Right atrium auricular region (tissue), 2 donors: ENCODE measurements around the gene RAPGEF6. TPM values are rescaled to one million over a fixed set of nuclear protein-coding genes. Genes with fewer than 3 reads are reported as not detected.
"Not testable (repeated sequence)": the region's sequence is repeated elsewhere in the genome, so short reads cannot be mapped to it uniquely, and the experiment has no call there.

ENCODE experiments used
- DNase-seq: peaks from one replicate; pipeline ENCODE4 v3.0.0-alpha.2; 2019; ENCODE audit warnings: low spot score
- H3K27ac ChIP-seq, 2 donors: fragments of 200-600 bp; sonication (generic); 1 replicate in 1 of 2; 2 replicates in 1 of 2; pipeline ENCODE4 v1.5.1; 2016 to 2019
- H3K27me3 ChIP-seq, 2 donors: fragments of 200-600 bp; sonication (generic); one replicate each; pipeline versions ENCODE4 v1.5.1 to v1.6.0; 2017 to 2019
- H3K36me3 ChIP-seq: fragments of 200-600 bp; sonication (generic); one replicate; pipeline ENCODE4 v1.5.1; 2016
- H3K4me1 ChIP-seq, 2 donors: fragments of 200-600 bp; sonication (generic); one replicate each; pipeline versions ENCODE4 v1.5.1 to v1.6.0; 2017 to 2019
- H3K4me3 ChIP-seq, 2 donors: fragments of 200-600 bp; sonication (generic); 1 replicate in 1 of 2; 2 replicates in 1 of 2; pipeline ENCODE4 v1.5.1; 2017 to 2019; ENCODE audit warnings: mild to moderate bottlenecking in 1 of 2, moderate library complexity in 1 of 2
- H3K9me3 ChIP-seq, 2 donors: fragments of 200-600 bp; sonication (generic); one replicate each; pipeline ENCODE4 v1.5.1; 2019
- total RNA-seq, 2 donors: library from RNA; depleted of rRNA; stranded (reverse); fragments of >200 nt; gene quantifications; one replicate each; pipeline ENCODE4 v1.1.0, GENCODE V29; 2016
- TF ChIP-seq, protein P1 (sequence below), 2 donors: fragments of 200-600 bp; sonication (generic); IDR thresholded peaks; one replicate each; pipeline ENCODE4 v1.5.1; 2019; ENCODE audit warnings: antibody characterized with exemption in 2 of 2

RAPGEF6 gene
- total RNA-seq, 2 donors from 2014 or later = 10.0 to 14.0 TPM

DNA sequence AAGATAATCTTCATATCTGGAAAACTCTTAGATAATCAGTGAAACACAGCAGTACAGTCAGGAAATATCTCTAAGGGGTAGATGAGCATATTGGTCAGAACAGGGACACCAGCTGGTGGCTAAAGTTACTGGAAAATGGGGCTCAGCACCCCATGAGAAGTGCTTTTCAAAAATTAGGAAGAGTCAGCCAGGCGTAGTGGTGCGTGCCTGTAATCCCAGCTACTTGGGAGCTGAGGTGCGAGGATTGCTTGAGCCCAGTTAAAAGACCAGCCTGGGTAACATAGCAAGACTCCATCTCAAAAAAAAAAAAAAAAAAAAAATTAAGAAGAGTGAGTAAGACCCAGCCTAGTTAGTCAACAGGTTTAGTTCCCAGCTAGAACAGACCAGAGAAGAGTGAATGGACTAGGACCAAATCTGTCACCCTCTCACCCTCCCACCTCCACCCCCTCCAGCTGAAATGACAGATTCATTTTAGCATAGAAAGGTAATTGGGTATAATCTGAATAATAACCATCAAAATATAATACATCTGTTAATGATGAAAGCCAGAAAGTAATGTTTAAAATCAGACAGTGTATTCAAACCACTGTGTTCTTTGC is 250.3 kb downstream of the RAPGEF6 start:
- DNase-seq = no peak
- no peaks in the 10 kb centered on the region for H3K36me3 ChIP-seq
- H3K9me3 ChIP-seq = no peaks in the 10 kb centered on the region
- H3K27me3 ChIP-seq = no peaks in the 10 kb centered on the region
- no peak overlapping the region for H3K27ac ChIP-seq
- TF ChIP-seq, protein P1, sequence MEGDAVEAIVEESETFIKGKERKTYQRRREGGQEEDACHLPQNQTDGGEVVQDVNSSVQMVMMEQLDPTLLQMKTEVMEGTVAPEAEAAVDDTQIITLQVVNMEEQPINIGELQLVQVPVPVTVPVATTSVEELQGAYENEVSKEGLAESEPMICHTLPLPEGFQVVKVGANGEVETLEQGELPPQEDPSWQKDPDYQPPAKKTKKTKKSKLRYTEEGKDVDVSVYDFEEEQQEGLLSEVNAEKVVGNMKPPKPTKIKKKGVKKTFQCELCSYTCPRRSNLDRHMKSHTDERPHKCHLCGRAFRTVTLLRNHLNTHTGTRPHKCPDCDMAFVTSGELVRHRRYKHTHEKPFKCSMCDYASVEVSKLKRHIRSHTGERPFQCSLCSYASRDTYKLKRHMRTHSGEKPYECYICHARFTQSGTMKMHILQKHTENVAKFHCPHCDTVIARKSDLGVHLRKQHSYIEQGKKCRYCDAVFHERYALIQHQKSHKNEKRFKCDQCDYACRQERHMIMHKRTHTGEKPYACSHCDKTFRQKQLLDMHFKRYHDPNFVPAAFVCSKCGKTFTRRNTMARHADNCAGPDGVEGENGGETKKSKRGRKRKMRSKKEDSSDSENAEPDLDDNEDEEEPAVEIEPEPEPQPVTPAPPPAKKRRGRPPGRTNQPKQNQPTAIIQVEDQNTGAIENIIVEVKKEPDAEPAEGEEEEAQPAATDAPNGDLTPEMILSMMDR (IDR thresholded peaks at IDR 0.05) = no peak
- H3K4me1 ChIP-seq = peaks cover 0 to 22% of the 10 kb centered on the region in 2 donors
- no peak overlapping the region for H3K4me3 ChIP-seq

DNA sequence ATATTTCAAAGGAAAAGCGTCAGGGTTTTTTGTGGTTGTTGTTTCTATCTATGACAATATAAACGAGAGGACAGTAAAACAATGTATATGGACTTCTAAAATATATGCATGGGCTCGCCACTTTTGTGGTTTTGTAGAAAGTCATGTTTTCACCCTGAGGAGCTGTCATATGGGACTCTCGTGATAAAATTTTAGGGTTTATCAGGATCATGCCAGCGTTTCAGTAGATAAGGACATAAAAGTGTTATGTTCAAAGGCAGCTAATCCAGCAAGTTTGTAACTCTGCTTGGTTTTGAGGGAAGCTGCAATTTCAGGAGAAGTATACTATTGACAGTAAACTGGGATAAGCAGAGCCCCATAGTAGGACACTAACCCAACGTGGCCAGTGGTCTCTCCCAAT is 250.9 kb downstream of the RAPGEF6 start:
- Histone ChIP-seq H3K36me3 (no peaks in the 10 kb centered on the region), H3K9me3 (no peaks in the 10 kb centered on the region), H3K4me3 (no peak overlapping the region), H3K27me3 (no peaks in the 10 kb centered on the region), H3K4me1 (peaks cover 0 to 28% of the 10 kb centered on the region in 2 donors), H3K27ac (no peak overlapping the region)
- DNase-seq = no peak
- TF ChIP-seq, protein P1 (IDR thresholded peaks at IDR 0.05) = no peak

DNA sequence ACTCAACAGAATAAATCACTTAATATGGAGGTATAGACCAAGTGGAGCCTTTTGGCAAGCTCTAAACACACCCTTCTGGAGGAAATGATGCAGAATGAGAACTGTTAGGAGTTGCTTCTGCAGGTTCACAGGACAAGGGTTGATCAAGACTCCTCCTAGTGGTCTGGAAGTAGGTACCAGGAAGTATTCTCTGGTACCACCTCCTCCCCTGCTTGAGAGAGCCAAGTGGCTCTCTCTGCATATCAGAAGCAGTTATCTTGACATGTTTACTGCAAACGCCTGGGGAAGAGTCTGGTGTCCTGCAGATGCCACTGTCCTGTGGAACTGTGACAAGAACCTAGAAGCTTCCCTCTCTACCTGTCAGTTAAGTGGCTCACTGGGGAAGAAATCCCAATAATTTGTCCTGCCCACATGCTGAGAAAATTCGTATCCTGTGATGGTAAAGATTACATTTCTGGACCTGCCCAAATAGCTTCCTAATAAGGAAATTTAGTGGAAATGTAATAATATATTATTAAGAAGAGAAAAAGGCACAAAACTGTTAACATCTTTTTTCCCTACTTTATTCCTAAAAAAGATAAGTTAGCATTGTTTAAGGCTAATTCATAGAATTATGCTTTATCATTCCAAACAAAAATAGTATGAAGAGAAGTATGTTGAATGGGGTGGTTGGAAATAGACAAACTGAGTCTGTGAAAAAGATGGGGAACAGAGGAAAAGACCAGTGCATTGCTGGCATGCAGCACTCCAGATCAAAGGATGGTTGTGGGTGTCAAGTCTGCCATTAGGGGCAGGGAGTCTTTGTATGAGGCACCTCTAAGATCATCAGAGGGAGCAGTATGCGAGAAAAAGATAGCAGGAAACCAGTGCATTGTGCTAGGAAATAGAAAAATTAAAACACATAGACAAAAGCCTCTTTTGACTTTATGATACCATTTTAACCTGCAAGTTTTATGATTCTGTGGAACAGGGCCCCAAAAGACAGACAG is 252.3 kb downstream of the RAPGEF6 start:
- H3K4me1 ChIP-seq = peaks cover 0 to 33% of the 10 kb centered on the region in 2 donors
- no peaks in the 10 kb centered on the region for H3K36me3 ChIP-seq
- H3K27ac ChIP-seq = no peak overlapping the region

DNA sequence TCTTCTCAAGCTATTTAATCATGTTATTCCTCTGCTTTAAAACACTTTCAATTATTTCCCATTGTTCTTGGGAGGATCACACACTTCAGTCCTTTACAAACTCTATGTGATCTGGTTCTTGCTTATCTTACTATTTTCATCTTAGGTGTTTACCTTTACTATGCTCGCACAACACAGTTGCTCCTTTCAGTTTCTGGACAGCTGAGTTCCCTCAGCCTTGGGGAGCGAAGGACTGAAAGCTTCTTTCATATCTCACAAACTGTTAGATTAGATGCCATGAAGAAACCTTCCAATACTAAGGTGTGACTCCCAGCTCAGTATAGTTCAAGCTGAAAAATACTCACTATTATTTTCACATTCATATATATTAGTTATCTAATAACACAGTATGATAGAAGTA is 253.3 kb downstream of the RAPGEF6 start:
- DNase-seq = no peak
- TF ChIP-seq, protein P1 (IDR thresholded peaks at IDR 0.05) = no peak
- H3K4me3 ChIP-seq = no peak overlapping the region
- H3K27ac ChIP-seq = no peak overlapping the region
- no peaks in the 10 kb centered on the region for H3K27me3 ChIP-seq
- no peaks in the 10 kb centered on the region for H3K9me3 ChIP-seq
- H3K4me1 ChIP-seq = peaks cover 0 to 33% of the 10 kb centered on the region in 2 donors
- H3K36me3 ChIP-seq = no peaks in the 10 kb centered on the region

More for the DNA sequence above, 252.3 kb downstream of the RAPGEF6 start:
- H3K4me3 ChIP-seq = no peak overlapping the region
- no peaks in the 10 kb centered on the region for H3K27me3 ChIP-seq
- no peak for DNase-seq
- H3K9me3 ChIP-seq = no peaks in the 10 kb centered on the region
- TF ChIP-seq, protein P1 (IDR thresholded peaks at IDR 0.05) = peak in 1 of 2 donors; percentile 40

DNA sequence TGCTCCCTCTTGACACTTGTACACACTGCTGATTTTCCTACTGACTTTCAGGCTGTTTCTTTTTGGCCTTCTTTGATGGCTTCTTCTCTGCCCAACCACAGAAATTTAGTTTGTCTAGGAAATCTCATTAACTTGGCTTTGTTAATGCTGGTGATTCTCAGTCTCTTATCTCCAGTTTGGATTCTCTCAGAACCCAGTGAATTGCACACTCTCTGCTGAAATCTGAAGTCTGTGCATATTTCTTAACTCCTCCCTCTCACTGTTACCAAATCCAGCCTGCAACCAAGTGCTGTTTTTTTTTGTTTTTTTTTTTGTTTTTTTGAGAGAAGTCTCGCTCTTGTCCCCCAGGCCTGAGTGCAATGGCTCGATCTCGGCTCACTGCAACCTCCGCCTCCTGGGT is 254.0 kb downstream of the RAPGEF6 start:
- Histone ChIP-seq H3K27me3 (no peaks in the 10 kb centered on the region), H3K36me3 (no peaks in the 10 kb centered on the region), H3K4me3 (no peak overlapping the region), H3K9me3 (no peaks in the 10 kb centered on the region), H3K4me1 (peaks cover 0 to 33% of the 10 kb centered on the region in 2 donors), H3K27ac (no peak overlapping the region)
- no peak for DNase-seq
- TF ChIP-seq, protein P1 (IDR thresholded peaks at IDR 0.05) = no peak

DNA sequence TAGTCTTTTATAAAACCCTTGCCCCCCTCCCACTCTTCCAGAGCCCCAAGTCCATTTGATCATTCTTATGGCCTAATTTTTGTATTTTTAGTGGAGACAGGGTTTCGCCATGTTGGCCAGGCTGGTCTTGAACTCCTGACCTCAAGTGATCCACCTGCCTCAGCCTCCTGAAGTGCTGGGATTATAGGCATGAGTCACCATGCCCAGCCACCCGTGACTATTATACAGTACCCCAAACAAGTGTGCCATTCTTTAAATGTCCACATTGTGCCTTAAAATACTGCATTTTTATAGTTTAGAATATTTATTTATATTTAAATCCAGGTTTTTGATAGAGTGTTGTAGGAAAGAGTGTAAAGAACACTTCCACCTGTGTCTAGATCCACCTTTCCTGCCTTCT is 254.8 kb downstream of the RAPGEF6 start:
- H3K36me3 ChIP-seq, H3K9me3 ChIP-seq, DNase-seq, H3K27me3 ChIP-seq, H3K4me3 ChIP-seq: not testable (repeated sequence)
- peak overlapping the region in 1 of 2 donors; percentile 40 for H3K27ac ChIP-seq
- peaks cover 0 to 33% of the 10 kb centered on the region in 2 donors for H3K4me1 ChIP-seq
